Measurements from ENCODE around the gene P3H1.
"Not testable (repeated sequence)": the region's sequence is repeated elsewhere in the genome, so short reads cannot be mapped to it uniquely, and the experiment has no call there.

The P3H1 gene

GRCh38 chr1:42766741-42767509 is at the start of gene P3H1, which contains the start of gene C1orf50:
TSS of gene P3H1 (minus strand) at chr1:42767028. CDS start at chr1:42766971, 57 bp downstream.
TSS of gene C1orf50 (plus strand) at chr1:42767249. CDS start at chr1:42767312, 63 bp downstream.
- DNase-seq = peak; percentile 100

GRCh38 chr1:42815941-42816584 is 49.2 kb upstream of the P3H1 start:
- DNase-seq = peak in 1 of 2 donors; percentile 11

GRCh38 chr1:42814815-42815214 is 48.0 kb upstream of the P3H1 start:
- not testable (repeated sequence) for DNase-seq

- DNase-seq = no peak
These were observed 40.3 kb upstream of the P3H1 start for GRCh38 chr1:42807056-42807668.

- no peak for DNase-seq
These were observed 39.8 kb upstream of the P3H1 start for GRCh38 chr1:42806593-42806992.

DNA sequence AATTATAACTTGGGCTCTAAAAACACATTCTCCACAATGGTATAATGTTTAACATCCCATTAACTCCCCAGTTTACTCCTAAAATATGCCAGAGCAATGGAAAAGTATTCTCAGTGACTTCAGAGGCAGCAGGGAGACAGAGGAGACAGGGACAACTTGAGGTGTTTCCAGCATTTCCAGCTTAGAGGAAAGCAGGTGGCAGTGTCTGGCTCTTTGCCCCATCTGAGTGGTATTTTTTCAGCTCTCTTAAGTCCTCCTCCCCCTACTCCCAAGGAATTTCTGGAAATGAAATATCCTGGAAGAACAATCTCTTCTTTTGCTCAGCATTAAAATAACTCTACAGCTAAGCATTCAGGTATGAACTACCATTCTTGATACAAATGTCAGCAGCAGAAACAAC is 39.3 kb upstream of the P3H1 start:
- DNase-seq = no peak

DNA sequence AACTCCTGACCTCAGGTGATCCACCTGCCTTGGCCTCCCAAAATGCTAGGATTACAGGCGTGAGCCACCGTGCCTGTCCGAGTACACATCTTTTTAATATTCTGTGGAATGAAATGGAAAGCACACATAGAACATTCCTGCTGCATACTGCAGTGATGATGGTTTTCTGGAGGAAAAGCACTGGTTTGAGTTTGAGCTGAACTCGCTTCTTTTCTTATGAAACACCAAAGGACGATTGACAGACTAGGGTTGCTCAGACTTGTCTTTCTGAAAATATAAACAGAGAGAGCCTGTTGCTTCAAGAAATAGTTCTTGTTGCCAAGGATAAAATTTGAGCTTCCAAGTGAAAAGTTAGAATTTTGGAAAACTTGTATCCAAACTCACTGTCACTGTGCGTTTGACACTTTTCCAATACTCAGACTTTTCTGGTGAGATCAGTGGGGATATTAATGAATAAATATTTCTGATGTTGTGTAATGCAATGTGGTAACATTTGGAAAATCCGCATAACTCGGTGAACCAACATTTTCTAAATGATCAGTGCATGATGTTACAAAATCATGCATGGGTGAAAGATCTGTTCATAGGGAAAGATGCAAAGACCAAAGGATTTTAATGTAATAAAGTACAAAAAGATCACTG is 35.1 kb upstream of the P3H1 start:
- no peak for DNase-seq

- no peak for DNase-seq
These were observed 31.2 kb upstream of the P3H1 start for GRCh38 chr1:42797979-42798378.

DNA sequence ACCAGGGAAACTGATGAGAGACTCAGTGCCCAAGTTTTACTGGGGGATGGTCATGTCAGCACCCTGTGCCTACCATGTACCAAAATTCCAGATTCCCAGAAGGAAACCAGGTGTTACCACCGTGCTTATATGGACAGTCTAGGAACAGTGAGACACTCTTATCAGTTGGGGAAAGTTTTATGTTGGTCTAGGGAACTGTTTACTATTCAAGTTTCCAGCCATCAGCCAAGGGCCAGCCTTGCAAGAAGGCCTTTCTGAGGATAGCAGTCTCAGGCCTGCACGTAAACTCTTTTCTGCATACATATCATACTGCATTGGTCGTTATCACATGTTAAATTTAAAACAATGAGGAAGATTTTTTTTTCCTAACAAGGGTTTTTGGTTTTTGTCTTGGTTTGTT is 30.6 kb upstream of the P3H1 start:
- no peak for DNase-seq

- DNase-seq = no peak
These were observed 27.0 kb upstream of the P3H1 start for GRCh38 chr1:42793824-42794223.

DNA sequence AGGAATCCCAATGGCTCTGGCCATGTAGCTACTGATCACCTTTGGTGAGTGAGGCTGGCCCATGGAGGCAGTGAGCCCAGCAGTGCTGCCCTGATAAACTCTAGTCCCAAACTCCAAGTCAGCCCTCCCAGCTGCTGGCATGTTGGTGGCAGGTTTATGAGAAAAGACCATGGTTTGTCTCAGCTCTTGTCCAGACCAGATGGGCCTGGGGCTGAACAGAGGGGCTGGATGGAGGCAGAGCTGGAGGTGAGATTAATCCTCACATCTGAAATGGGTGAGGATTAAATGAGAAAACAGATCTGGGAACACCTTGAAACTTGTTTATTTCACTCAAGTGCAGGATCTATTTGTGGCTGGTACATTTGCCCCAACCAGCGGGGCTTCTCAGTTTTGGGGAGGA is 21.2 kb upstream of the P3H1 start:
- no peak for DNase-seq

DNA sequence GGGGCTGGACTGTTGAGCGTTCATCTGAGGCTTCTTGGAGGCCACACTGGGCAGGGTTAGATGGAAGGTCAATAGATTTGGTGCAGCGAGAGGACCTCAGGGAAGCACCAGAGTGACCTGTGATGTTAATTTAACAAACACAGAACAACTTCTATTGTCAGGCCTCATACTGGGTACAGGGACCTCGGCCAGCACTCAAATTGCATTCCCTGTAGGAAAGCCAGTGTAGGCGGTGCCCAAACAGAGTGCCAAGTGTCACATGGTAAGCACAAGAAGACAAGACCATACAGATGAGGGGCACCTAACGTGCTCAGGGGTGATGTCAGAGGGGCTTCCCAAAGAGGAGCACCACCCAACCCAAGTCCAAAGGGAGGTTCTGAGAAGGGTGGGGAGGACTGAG is 19.3 kb upstream of the P3H1 start:
- no peak for DNase-seq

DNA sequence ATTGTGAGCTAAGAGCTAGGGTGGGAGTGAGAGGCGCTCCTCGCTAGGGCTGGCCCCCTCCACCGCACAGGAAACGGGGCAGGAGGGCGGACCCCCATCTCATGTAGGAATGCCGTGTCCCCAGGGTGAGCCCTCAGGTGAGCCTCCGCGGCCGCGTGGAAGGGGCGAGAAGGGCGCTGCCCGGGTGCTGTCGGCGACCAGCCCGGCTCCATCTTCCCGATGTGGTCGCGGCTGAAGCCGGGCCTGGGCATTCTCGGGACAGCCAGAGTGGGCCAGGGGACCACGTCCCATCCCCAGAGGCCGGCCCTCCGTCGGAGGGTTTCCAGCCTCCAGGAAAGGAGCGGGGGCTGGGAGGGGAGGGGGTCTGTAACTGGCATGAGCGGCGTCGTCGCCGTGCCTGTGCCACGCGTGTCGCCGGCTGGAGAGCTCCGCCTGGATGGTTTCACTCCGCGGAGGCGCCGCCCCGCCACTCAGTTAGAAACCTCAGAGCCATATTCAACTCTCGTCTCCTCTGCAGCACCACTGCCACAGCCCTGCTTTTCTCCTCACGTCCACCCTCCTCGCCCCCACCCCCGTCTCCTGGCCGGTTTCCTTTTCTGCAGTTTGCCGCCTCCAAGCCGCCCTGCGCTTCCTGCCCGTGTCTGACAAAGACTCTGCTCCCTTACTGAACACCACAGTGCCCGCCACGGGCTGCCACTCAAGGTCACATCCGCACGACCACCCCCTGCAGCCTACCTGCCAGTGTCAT is 18.3 kb upstream of the P3H1 start, which contains the start of gene TMEM269:
Gene TMEM269, plus strand, starts transcription at position 46 of the 748 bp plus-strand sequence. CDS start 4,903 bp downstream, outside the sequence.
- DNase-seq = peak; percentile 41 to 45

GRCh38 chr1:42784547-42784945 is 17.7 kb upstream of the P3H1 start:
- no peak for DNase-seq

GRCh38 chr1:42783092-42783491 is 16.3 kb upstream of the P3H1 start:
- DNase-seq = no peak

- no peak for DNase-seq
These were observed 13.3 kb upstream of the P3H1 start for GRCh38 chr1:42780176-42780575.

- no peak for DNase-seq
These were observed 12.9 kb upstream of the P3H1 start for GRCh38 chr1:42779725-42780124.

- peak in 1 of 2 donors; percentile 33 for DNase-seq
These were observed 11.0 kb upstream of the P3H1 start for GRCh38 chr1:42777852-42778251.

DNA sequence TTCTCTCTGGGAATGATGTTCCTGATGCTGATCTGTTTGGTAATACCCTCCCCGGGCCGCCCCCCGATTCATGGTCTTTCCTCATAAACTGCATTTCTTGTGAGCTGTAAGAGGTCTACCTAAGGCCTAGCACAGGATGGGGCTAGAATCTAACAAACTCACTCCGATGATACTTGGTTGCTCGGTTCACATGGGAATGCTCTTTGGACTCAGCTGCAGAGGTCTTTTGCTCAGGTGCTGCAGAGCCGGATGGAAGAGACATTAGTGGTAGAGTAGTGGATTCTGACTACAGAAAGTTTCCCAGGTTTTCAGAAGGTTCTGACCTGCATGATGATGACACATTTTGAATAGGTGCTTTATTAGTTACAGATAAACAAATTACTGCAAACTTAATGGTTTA is 9.7 kb upstream of the P3H1 start:
- no peak for DNase-seq

- DNase-seq = no peak
These were observed 8.2 kb upstream of the P3H1 start for GRCh38 chr1:42774928-42775526.

DNA sequence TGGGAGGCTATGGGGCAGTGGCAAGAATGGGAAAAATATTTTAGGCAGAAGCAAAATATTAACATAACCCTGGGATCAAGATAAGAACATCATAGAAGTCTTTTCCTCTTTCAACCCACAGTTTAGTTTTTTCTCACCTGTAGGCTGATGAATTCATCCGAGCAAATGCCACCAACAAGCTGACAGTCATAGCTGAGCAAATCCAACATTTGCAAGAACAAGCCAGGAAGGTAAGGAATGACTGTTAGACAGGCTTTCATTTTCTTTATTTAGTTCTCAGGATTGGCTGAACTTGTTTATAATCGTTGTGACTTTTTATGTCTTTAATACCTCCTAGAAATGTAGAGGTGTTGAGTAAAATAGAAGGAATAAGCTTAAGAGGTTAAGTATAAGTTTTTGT is 6.6 kb upstream of the P3H1 start:
- no peak for DNase-seq

GRCh38 chr1:42769811-42770210 is 3.0 kb upstream of the P3H1 start:
- no peak for DNase-seq
